K562 (cell line): ENCODE measurements around the gene CITED1. TPM values are rescaled to one million over a fixed set of nuclear protein-coding genes. Genes with fewer than 3 reads are reported as not detected.

Source experiments
- ATAC-seq: fragments of 200-7000 bp; cut with Tn5 transposase; 3 replicates; pipeline ENCODE4 v1.9.1; 2020; ENCODE audit warnings: moderate library complexity
- Bru-seq: library from RNA; stranded (reverse); fragments of 400-500 nt; gene quantifications from one replicate; lab custom pipeline; 2021; lab: Mats Ljungman, UMichigan
- BruChase-seq, 2 experiments: library from RNA; stranded (reverse); fragments of 400-500 nt; gene quantifications; one replicate each; lab custom pipeline; 2021; lab: Mats Ljungman, UMichigan
- BruUV-seq: library from RNA; stranded (reverse); fragments of 400-500 nt; replicated peaks from 2 replicates; lab custom pipeline; 2021; lab: Mats Ljungman, UMichigan
- CTCF ChIA-PET: fragments of 300-600 bp; formaldehyde crosslinking; extraction: SDS; loops from one replicate; lab custom pipeline; 2021; ENCODE audit warnings: low intra/inter-chr PET ratio; lab: Yijun Ruan, JAX
- POLR2A ChIA-PET: fragments of 300-600, 350-650 bp; sonication (Branson Sonifier 250); formaldehyde crosslinking; extraction: SDS; loops from one replicate; lab custom pipeline; 2021; ENCODE audit warnings: antibody characterized with exemption, inconsistent platforms; lab: Yijun Ruan, JAX
- DNase-seq, 4 experiments: peaks; one replicate each; pipeline versions ENCODE4 v3.0.0 to v3.0.0-alpha.2; 2011 to 2018; ENCODE audit warnings: low spot score in 3 of 4, mixed read lengths in 3 of 4; ENCODE audit errors: extremely low read depth in 1 of 4
- FAIRE-seq: peaks from 2 replicates; lab custom pipeline; 2011; peaks lifted over from hg19 to GRCh38; lab: Jason Lieb, UNC
- H2AFZ ChIP-seq: 2 replicates; pipeline ENCODE4 v1.6.0; 2011; ENCODE audit warnings: low read depth, low read length, control low read depth, inconsistent platforms
- H3K27ac ChIP-seq: fragments of 200-600 bp; 3 replicates; pipeline ENCODE4 v1.8.0; 2011; ENCODE audit warnings: low read depth, mild to moderate bottlenecking, control low read depth, inconsistent platforms, low read length, moderate library complexity, mixed read lengths; ENCODE audit errors: extremely low read depth
- H3K27me3 ChIP-seq, 2 experiments: fragments of 300-600 bp in 1 of 2; 2 replicates in 1 of 2; 3 replicates in 1 of 2; pipeline versions ENCODE4 v1.6.0 to v1.8.0; 2011; ENCODE audit warnings: inconsistent platforms in 2 of 2, low read length in 2 of 2, mild to moderate bottlenecking in 1 of 2, mixed read lengths in 1 of 2, moderate library complexity in 1 of 2; ENCODE audit not compliant: control insufficient read depth in 2 of 2, insufficient read depth in 2 of 2
- H3K36me3 ChIP-seq: fragments of 300-600 bp; 3 replicates; pipeline ENCODE4 v1.8.0; 2011; ENCODE audit warnings: mild to moderate bottlenecking, low read length, inconsistent platforms; ENCODE audit not compliant: control insufficient read depth, insufficient read depth
- H3K4me1 ChIP-seq, 2 experiments: fragments of 200-600 bp in 1 of 2; replicated peaks in 1 of 2; 2 replicates in 1 of 2; 3 replicates in 1 of 2; pipeline versions ENCODE4 v1.5.1 to v1.8.0; 2011; ENCODE audit warnings: inconsistent platforms in 2 of 2, low read length in 2 of 2, mild to moderate bottlenecking in 1 of 2, mixed read lengths in 1 of 2, moderate library complexity in 1 of 2; ENCODE audit not compliant: control insufficient read depth in 2 of 2, insufficient read depth in 2 of 2
- H3K4me2 ChIP-seq: 2 replicates; pipeline ENCODE4 v1.6.1; 2011; ENCODE audit warnings: low read length, control low read depth, inconsistent platforms, mixed read lengths; ENCODE audit not compliant: insufficient read depth
- H3K4me3 ChIP-seq: fragments of 200-600 bp; sonication (generic), shearing (Covaris generic); 2 replicates; pipeline ENCODE4 v1.5.1; 2016; ENCODE audit warnings: control low read depth, inconsistent platforms
- H3K79me2 ChIP-seq: fragments of 200-600 bp; 3 replicates; pipeline ENCODE4 v1.8.0; 2011; ENCODE audit warnings: low read length, inconsistent platforms; ENCODE audit not compliant: control insufficient read depth, insufficient read depth
- H3K9ac ChIP-seq, 2 experiments: 2 replicates each; pipeline versions ENCODE4 v1.6.0 to v1.6.1; 2011; ENCODE audit warnings: low read depth in 2 of 2, low read length in 2 of 2, control low read depth in 1 of 2, inconsistent platforms in 1 of 2, mild to moderate bottlenecking in 1 of 2, mixed read lengths in 1 of 2; ENCODE audit not compliant: insufficient read depth in 1 of 2
- H3K9me1 ChIP-seq: one replicate; pipeline ENCODE4 v1.6.0; 2011; ENCODE audit warnings: inconsistent platforms, mild to moderate bottlenecking, low read length, moderate library complexity; ENCODE audit not compliant: control insufficient read depth, insufficient read depth
- H3K9me3 ChIP-seq: replicated peaks from 2 replicates; pipeline ENCODE4 v1.5.1; 2011; ENCODE audit warnings: low read depth, low read length, inconsistent platforms; ENCODE audit not compliant: control insufficient read depth, insufficient read depth
- H4K20me1 ChIP-seq: replicated peaks from 2 replicates; pipeline ENCODE4 v1.6.1; 2011; ENCODE audit warnings: low read length, inconsistent platforms, mixed read lengths; ENCODE audit not compliant: control insufficient read depth, insufficient read depth
- BCOR ChIP-seq: fragments of 450-650 bp; IDR thresholded peaks from 2 replicates; pipeline ENCODE4 v1.6.1; 2016
- EGR1 ChIP-seq: fragments of 450-650 bp; conservative IDR thresholded peaks from 2 replicates; pipeline ENCODE4 v1.6.1; 2017; ENCODE audit warnings: mild to moderate bottlenecking
- KDM1A ChIP-seq, 2 experiments: fragments of 450-650 bp; IDR thresholded peaks; 2 replicates each; pipeline ENCODE4 v1.6.1; 2016; ENCODE audit warnings: mild to moderate bottlenecking in 2 of 2
- NR2C1 ChIP-seq, 2 experiments: fragments of 450-650 bp; IDR thresholded peaks; 2 replicates each; pipeline ENCODE4 v1.6.1; 2017; ENCODE audit warnings: mild to moderate bottlenecking in 2 of 2, antibody characterized with exemption in 1 of 2, inconsistent platforms in 1 of 2, missing compliant biosample characterization in 1 of 2, missing genetic modification characterization in 1 of 2
- WGBS: fragments of 100-300 bp; shearing (Covaris generic); methylation state at CpG from one replicate; pipeline ENCODE4 v1.1.6; 2016; ENCODE audit warnings: low coverage, mixed read lengths; ENCODE audit not compliant: insufficient coverage; ENCODE audit errors: missing lambda C conversion rate; 5-methylcytosine and 5-hydroxymethylcytosine counted together
- in situ Hi-C: fragments of 300-500 bp; cut with MboI; formaldehyde crosslinking; loops from 4 replicates; pipeline ENCODE4 v1.15.0; 2018; ENCODE audit warnings: inconsistent platforms, mixed read lengths
- intact Hi-C: fragments of 100-400 bp; cut with micrococcal nuclease; formaldehyde crosslinking; loops from 2 replicates; pipeline ENCODE4 v1.14.2; 2022
- long read RNA-seq, 3 experiments: library from polyadenylated mRNA in 2 of 3; library from RNA in 1 of 3; unstranded in 2 of 3; stranded (forward) in 1 of 3; transcript quantifications; one replicate each; pipeline ENCODE4 v2.0.0, GENCODE V29; 2019 to 2022
- polyA minus RNA-seq, 3 experiments: library from RNA; depleted of rRNA, polyadenylated mRNA; stranded (reverse); fragments of >200 nt; gene quantifications; 2 replicates each; pipeline ENCODE4 v1.2.3, GENCODE V29; 2011
- polyA plus RNA-seq, 8 experiments: library from polyadenylated mRNA; depleted of rRNA in 4 of 8; stranded (reverse) in 5 of 8; unstranded in 3 of 8; fragments of >200 nt; fragmentation: Nextera tagmentation in 2 of 8; fragmentation: Illumina TruSeq in 1 of 8; extraction: Ambion mirVana in 2 of 8; extraction: Trizol in 1 of 8; gene quantifications; 2 replicates each; pipeline versions ENCODE4 v1.2.1 to v1.2.3, GENCODE V29; 2011 to 2014; ENCODE audit warnings: inconsistent platforms in 1 of 8, missing spikeins in 1 of 8
- total RNA-seq, 7 experiments: library from RNA; depleted of rRNA in 6 of 7; stranded (reverse); fragments of >200 nt in 6 of 7; fragmentation: Illumina TruSeq in 2 of 7; extraction: Trizol in 2 of 7; gene quantifications; 2 replicates each; pipeline versions ENCODE4 v1.2.1 to v1.2.3, GENCODE V29; 2011 to 2021; ENCODE audit warnings: low replicate concordance in 1 of 7
- TF ChIP-seq, protein P1 (sequence below): sonication (generic); formaldehyde crosslinking; IDR thresholded peaks from 2 replicates; pipeline ENCODE4 v1.8.1; 2023; ENCODE audit warnings: mild to moderate bottlenecking, missing genetic modification reagents

CITED1 gene, protein sequence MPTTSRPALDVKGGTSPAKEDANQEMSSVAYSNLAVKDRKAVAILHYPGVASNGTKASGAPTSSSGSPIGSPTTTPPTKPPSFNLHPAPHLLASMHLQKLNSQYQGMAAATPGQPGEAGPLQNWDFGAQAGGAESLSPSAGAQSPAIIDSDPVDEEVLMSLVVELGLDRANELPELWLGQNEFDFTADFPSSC
- total RNA-seq (2011; cell fraction: chromatin; rRNA removed; ENCODE audit: low replicate concordance) = 1.3 TPM in 1 of 2 replicates, not detected in the other
- 0.92 and 1.8 TPM in 2 replicates for total RNA-seq (2011; cell fraction: nucleolus; rRNA removed)
- total RNA-seq (2011; cell fraction: nucleoplasm; rRNA removed) = 1.8 and 4.2 TPM in 2 replicates
- total RNA-seq (2014; rRNA removed) (5.8 and 8.7 TPM in 2 replicates), total RNA-seq (2014; rRNA removed; fragmentation: Illumina TruSeq; extraction: Trizol) (2.1 and 2.8 TPM in 2 replicates), total RNA-seq (2015; rRNA removed; fragmentation: Illumina TruSeq; extraction: Trizol) (4.7 and 4.9 TPM in 2 replicates), total RNA-seq (2021) (4.6 and 4.7 TPM in 2 replicates), polyA plus RNA-seq (2011; rRNA removed) (3.2 and 4.2 TPM in 2 replicates), polyA plus RNA-seq (2014; fragmentation: Illumina TruSeq; extraction: Trizol) (3.3 and 4.9 TPM in 2 replicates), polyA plus RNA-seq (2014; fragmentation: Nextera tagmentation; extraction: Ambion mirVana) (under 1 TPM; 0.56 to 0.62 TPM), polyA plus RNA-seq (2014; rRNA removed) (1.8 and 4.1 TPM in 2 replicates), polyA minus RNA-seq (2011; rRNA and poly(A)+ RNA removed) (1.1 and 1.7 TPM in 2 replicates), Bru-seq, nascent RNA (percentile 34 among the genes with signal in this experiment), BruChase-seq, experiment 1, labeled RNA remaining after a 2-hour chase (percentile 4 among the genes with signal in this experiment), BruChase-seq, experiment 2, labeled RNA remaining after a 6-hour chase (percentile 36 among the genes with signal in this experiment)
- polyA plus RNA-seq (2011; cell fraction: cytosol; rRNA removed) = 2.1 and 6.5 TPM in 2 replicates
- 3.9 and 6.4 TPM in 2 replicates for polyA plus RNA-seq (2011; cell fraction: nucleus; rRNA removed)
- polyA plus RNA-seq (2012) = 2.3 and 3.9 TPM in 2 replicates
- polyA minus RNA-seq (2011; cell fraction: cytosol; rRNA and poly(A)+ RNA removed) = 3.5 TPM in 2 replicates
- polyA minus RNA-seq (2011; cell fraction: nucleus; rRNA and poly(A)+ RNA removed) = 0.94 TPM in 1 of 2 replicates, not detected in the other
- long read RNA-seq, experiment 1, partial matches to known transcripts = 0 of 10 reads
- long read RNA-seq, experiment 1, other reads (novel, unspliced or antisense) = 5 of 10 reads
- long read RNA-seq, experiment 2, partial matches to known transcripts = 0 of 5 reads
- long read RNA-seq, experiment 2, other reads (novel, unspliced or antisense) = 0 of 5 reads
- long read RNA-seq, experiment 3, partial matches to known transcripts = 0 of 2 reads
- long read RNA-seq, experiment 3, other reads (novel, unspliced or antisense) = 0 of 2 reads

DNA sequence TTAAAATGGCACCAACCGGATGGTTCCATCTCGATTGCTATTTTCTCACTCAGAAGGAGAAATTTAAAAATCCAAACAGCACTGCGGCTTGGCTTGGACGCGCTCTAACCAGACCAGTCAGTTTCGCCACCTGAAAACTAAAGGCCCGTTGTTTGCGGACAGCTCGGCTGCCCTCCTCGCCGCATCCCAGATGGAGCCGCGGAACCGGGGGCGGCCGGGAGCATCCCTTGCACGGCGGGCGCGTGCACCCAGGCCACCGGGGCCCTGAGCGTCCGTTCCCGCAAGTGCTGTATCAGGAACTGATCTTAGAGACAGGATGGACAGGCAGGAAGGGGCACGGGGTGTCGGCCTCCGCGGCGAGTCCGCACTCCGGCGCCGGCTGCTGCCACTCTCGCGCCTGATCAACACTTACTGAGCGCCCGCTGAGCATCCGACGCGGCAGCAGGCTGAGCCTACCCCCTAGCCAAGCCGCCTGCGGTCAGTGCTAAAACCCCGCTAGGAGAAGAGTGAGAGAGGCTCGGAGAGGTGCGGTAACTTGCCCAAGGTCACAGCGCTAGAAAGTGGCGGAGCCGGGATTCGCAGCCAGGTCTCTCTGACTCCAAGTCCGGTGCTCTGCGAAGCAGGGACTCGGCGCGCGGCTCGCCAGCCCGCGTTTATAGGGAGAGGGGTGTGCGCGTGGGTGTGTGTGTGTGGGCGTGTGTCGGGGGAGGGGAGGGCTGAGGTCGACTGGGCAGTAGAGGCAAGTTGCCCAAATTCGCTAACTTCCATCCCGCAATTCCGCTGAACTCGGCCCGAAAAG is at the start of gene CITED1:
CITED1 (minus strand) TSS at position 629 of the 799 bp plus-strand sequence. CDS start 3,045 bp downstream, outside the sequence.
- POLR2A ChIA-PET = no interaction called here
- in situ Hi-C loops = loop anchor here (25.0 kb wide), 1 partner anchor 232 kb away; no protein-coding TSS in a partner anchor
- Histone ChIP-seq H3K9ac (peak within 1 kb of the TSS; percentile 49 to 88; a peak in 3 of 4 replicates), H3K4me3 (peak within 1 kb of the TSS; percentile 40), H3K79me2 (no peaks in the 10 kb centered on the region), H3K36me3 (no peaks in the 10 kb centered on the region), H3K4me2 (peak within 1 kb of the TSS; percentile 58), H3K4me1 (peaks cover 2 to 34% of the 10 kb centered on the region in 2 experiments; a peak in 3 of 5 replicates), H2AFZ (peak within 1 kb of the TSS; percentile 89), H3K27me3 (peaks cover 0 to 19% of the 10 kb centered on the region in 2 experiments; a peak in 1 of 5 replicates), H3K27ac (0 out of 3 replicates have a peak within 1 kb of the TSS, but pooled peaks have one; percentile 30), H3K9me3 (no peaks in the 10 kb centered on the region), H3K9me1 (no peaks in the 10 kb centered on the region), H4K20me1 (no peaks in the 10 kb centered on the region; the same call in 1 of the 2 replicates)
- peak in 2 of 4 experiments; percentile 15 to 20 for DNase-seq
- 53% methylated on average over 43 of the region's 68 CpGs for WGBS
- BruUV-seq = no TSS peak
- CTCF ChIA-PET = no interaction called here
- intact Hi-C loops = no loop called here
- no peak for FAIRE-seq
- TF ChIP-seq NR2C1 (IDR thresholded peaks at IDR 0.05) (no peak), NR2C1 (tag; IDR thresholded peaks at IDR 0.05) (no peak), KDM1A (IDR thresholded peaks at IDR 0.05) (peak; percentile 13 to 36; a peak in 1 of 4 replicates), BCOR (peak; percentile 41; the same call in 1 of the 2 replicates), EGR1 (peak; percentile 92)
- TF ChIP-seq, protein P1, sequence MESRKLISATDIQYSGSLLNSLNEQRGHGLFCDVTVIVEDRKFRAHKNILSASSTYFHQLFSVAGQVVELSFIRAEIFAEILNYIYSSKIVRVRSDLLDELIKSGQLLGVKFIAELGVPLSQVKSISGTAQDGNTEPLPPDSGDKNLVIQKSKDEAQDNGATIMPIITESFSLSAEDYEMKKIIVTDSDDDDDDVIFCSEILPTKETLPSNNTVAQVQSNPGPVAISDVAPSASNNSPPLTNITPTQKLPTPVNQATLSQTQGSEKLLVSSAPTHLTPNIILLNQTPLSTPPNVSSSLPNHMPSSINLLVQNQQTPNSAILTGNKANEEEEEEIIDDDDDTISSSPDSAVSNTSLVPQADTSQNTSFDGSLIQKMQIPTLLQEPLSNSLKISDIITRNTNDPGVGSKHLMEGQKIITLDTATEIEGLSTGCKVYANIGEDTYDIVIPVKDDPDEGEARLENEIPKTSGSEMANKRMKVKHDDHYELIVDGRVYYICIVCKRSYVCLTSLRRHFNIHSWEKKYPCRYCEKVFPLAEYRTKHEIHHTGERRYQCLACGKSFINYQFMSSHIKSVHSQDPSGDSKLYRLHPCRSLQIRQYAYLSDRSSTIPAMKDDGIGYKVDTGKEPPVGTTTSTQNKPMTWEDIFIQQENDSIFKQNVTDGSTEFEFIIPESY (CRISPR knock-in tag) = peak; percentile 35; the same call in 1 of the 2 replicates
- ATAC-seq = no peak
